WTC11 (cell line): ENCODE measurements around the gene PTPN13. TPM values are rescaled to one million over a fixed set of nuclear protein-coding genes. Genes with fewer than 3 reads are reported as not detected.

Experiments
- ATAC-seq: fragments of 200-7000 bp; cut with Tn5 transposase; 2 replicates; pipeline ENCODE4 v1.10.0; 2021; ENCODE audit warnings: mild to moderate bottlenecking, moderate library complexity
- CTCF ChIA-PET: fragments of 300-600 bp; sonication (Branson Sonifier 250); formaldehyde crosslinking; loops from one replicate; lab custom pipeline; 2021; ENCODE audit warnings: antibody characterized with exemption; lab: Charles Lee
- POLR2A ChIA-PET: fragments of 350-600 bp; sonication (Branson Sonifier 250); formaldehyde crosslinking; loops from one replicate; lab custom pipeline; 2021; ENCODE audit warnings: antibody characterized with exemption; lab: Charles Lee
- DNase-seq: peaks from one replicate; pipeline ENCODE4 v3.0.0; 2021; ENCODE audit warnings: low spot score
- H3K27ac Mint-ChIP-seq: 2 replicates; pipeline ENCODE4 v1.8.0; 2021; ENCODE audit warnings: mixed read lengths
- H3K27me3 Mint-ChIP-seq: 2 replicates; pipeline ENCODE4 v1.8.0; 2021; ENCODE audit warnings: low read depth, mild to moderate bottlenecking, moderate library complexity, mixed read lengths
- H3K36me3 Mint-ChIP-seq: 2 replicates; pipeline ENCODE4 v1.8.0; 2021; ENCODE audit warnings: mixed read lengths
- H3K4me1 Mint-ChIP-seq: 2 replicates; pipeline ENCODE4 v1.8.0; 2022; ENCODE audit warnings: mixed read lengths
- H3K4me3 Mint-ChIP-seq: 2 replicates; pipeline ENCODE4 v1.8.0; 2021; ENCODE audit warnings: mild to moderate bottlenecking, moderate library complexity, mixed read lengths
- H3K9me3 Mint-ChIP-seq: 2 replicates; pipeline ENCODE4 v1.8.0; 2021; ENCODE audit warnings: mixed read lengths
- ARID4B ChIP-seq: sonication (generic); formaldehyde crosslinking; IDR thresholded peaks from 2 replicates; pipeline ENCODE4 v1.8.0; 2023; ENCODE audit warnings: missing genetic modification reagents, mild to moderate bottlenecking, borderline replicate concordance
- CDX4 ChIP-seq: fragments of 250-450 bp; sonication (Bioruptor Pico); IDR thresholded peaks from 2 replicates; pipeline ENCODE4 v1.9.0; 2021; ENCODE audit warnings: moderate library complexity, mild to moderate bottlenecking, inconsistent platforms, borderline replicate concordance
- E2F1 ChIP-seq: sonication (generic); formaldehyde crosslinking; IDR thresholded peaks from 2 replicates; pipeline ENCODE4 v1.8.0; 2022; ENCODE audit warnings: mild to moderate bottlenecking, missing genetic modification reagents
- ESRRA ChIP-seq: sonication (generic); formaldehyde crosslinking; IDR thresholded peaks from 2 replicates; pipeline ENCODE4 v1.8.1; 2022; ENCODE audit warnings: mild to moderate bottlenecking, missing genetic modification reagents, borderline replicate concordance
- FOXK1 ChIP-seq: sonication (generic); formaldehyde crosslinking; IDR thresholded peaks from 2 replicates; pipeline ENCODE4 v1.8.0; 2022; ENCODE audit warnings: mild to moderate bottlenecking, moderate library complexity, missing genetic modification reagents
- FOXP1 ChIP-seq: sonication (generic); formaldehyde crosslinking; IDR thresholded peaks from 2 replicates; pipeline ENCODE4 v1.8.0; 2022; ENCODE audit warnings: missing genetic modification reagents, mild to moderate bottlenecking, moderate library complexity, borderline replicate concordance
- FOXP4 ChIP-seq: sonication (generic); formaldehyde crosslinking; IDR thresholded peaks from 2 replicates; pipeline ENCODE4 v1.8.0; 2022; ENCODE audit warnings: mild to moderate bottlenecking, missing genetic modification reagents
- GABPB1 ChIP-seq: sonication (generic); formaldehyde crosslinking; IDR thresholded peaks from 2 replicates; pipeline ENCODE4 v1.8.1; 2023; ENCODE audit warnings: mild to moderate bottlenecking, missing genetic modification reagents
- IRF1 ChIP-seq: sonication (generic); formaldehyde crosslinking; IDR thresholded peaks from 2 replicates; pipeline ENCODE4 v1.8.0; 2023; ENCODE audit warnings: missing genetic modification reagents
- MAX ChIP-seq: sonication (generic); formaldehyde crosslinking; IDR thresholded peaks from 2 replicates; pipeline ENCODE4 v1.8.0; 2022; ENCODE audit warnings: mild to moderate bottlenecking, missing genetic modification reagents
- NFE2L1 ChIP-seq: sonication (generic); formaldehyde crosslinking; IDR thresholded peaks from 2 replicates; pipeline ENCODE4 v1.8.1; 2023; ENCODE audit warnings: missing genetic modification reagents
- RORB ChIP-seq: fragments of 250-450 bp; sonication (Bioruptor Pico); IDR thresholded peaks from 2 replicates; pipeline ENCODE4 v1.9.0; 2021; ENCODE audit warnings: mild to moderate bottlenecking
- SMAD4 ChIP-seq: sonication (generic); formaldehyde crosslinking; IDR thresholded peaks from 2 replicates; pipeline ENCODE4 v1.8.0; 2022; ENCODE audit warnings: mild to moderate bottlenecking, missing genetic modification reagents
- SP1 ChIP-seq: sonication (generic); formaldehyde crosslinking; conservative IDR thresholded peaks from 2 replicates; pipeline ENCODE4 v1.8.1; 2022; ENCODE audit warnings: missing genetic modification reagents
- USF2 ChIP-seq: sonication (generic); formaldehyde crosslinking; IDR thresholded peaks from 2 replicates; pipeline ENCODE4 v1.8.1; 2023; ENCODE audit warnings: mild to moderate bottlenecking, missing genetic modification reagents, moderate library complexity
- ZBTB43 ChIP-seq: sonication (generic); formaldehyde crosslinking; IDR thresholded peaks from 2 replicates; pipeline ENCODE4 v1.8.1; 2023; ENCODE audit warnings: mild to moderate bottlenecking, missing genetic modification reagents
- ZNF219 ChIP-seq: sonication (generic); formaldehyde crosslinking; IDR thresholded peaks from 2 replicates; pipeline ENCODE4 v1.8.0; 2023; ENCODE audit warnings: missing genetic modification reagents, mild to moderate bottlenecking, borderline replicate concordance
- ZNF396 ChIP-seq: fragments of 250-450 bp; sonication (Bioruptor Pico); IDR thresholded peaks from 2 replicates; pipeline ENCODE4 v1.8.0; 2021; ENCODE audit warnings: mild to moderate bottlenecking, moderate library complexity, borderline replicate concordance
- ZNF416 ChIP-seq: fragments of 250-450 bp; sonication (Bioruptor Pico); IDR thresholded peaks from 2 replicates; pipeline ENCODE4 v1.9.0; 2021; ENCODE audit warnings: mild to moderate bottlenecking, inconsistent platforms
- total RNA-seq: library from RNA; stranded (reverse); gene quantifications from 3 replicates; pipeline ENCODE4 v1.2.3, GENCODE V29; 2021

Gene PTPN13
- total RNA-seq, 1 experiment from 2014 or later, result 49.7 TPM

GRCh38 chr4:86744570-86744969 lies 150.5 kb downstream of the PTPN13 start:
- ChIA-PET CTCF (interaction anchor here (0.7 kb wide), 1 partner anchor 178 kb away, joined by 3 read pairs; no protein-coding TSS in a partner anchor), POLR2A (no interaction called here)
- no peak for DNase-seq
- no peak for ATAC-seq
- Mint-ChIP-seq H3K4me3 (no peak overlapping the region), H3K4me1 (no peaks in the 10 kb centered on the region), H3K36me3 (peaks cover 33% of the 10 kb centered on the region), H3K9me3 (peaks cover 17% of the 10 kb centered on the region), H3K27ac (no peak overlapping the region)
- TF ChIP-seq IRF1 (CRISPR knock-in tag) (no peak), FOXP1 (no peak), ZNF396 (CRISPR knock-in tag) (no peak), NFE2L1 (CRISPR knock-in tag) (no peak), MAX (no peak), ZNF416 (no peak), FOXP4 (no peak), SP1 (CRISPR knock-in tag) (no peak)
- TF ChIP-seq, all 79 proteins: peak for 0
- no peaks in the 10 kb centered on the region for H3K27me3 Mint-ChIP-seq

GRCh38 chr4:86749121-86749520 lies 155.0 kb downstream of the PTPN13 start:
- Mint-ChIP-seq H3K27me3 (no peaks in the 10 kb centered on the region), H3K4me1 (no peaks in the 10 kb centered on the region), H3K9me3 (no peaks in the 10 kb centered on the region), H3K27ac (no peak overlapping the region), H3K4me3 (no peak overlapping the region), H3K36me3 (peaks cover 14% of the 10 kb centered on the region)
- DNase-seq, result no peak
- no peak for TF ChIP-seq CDX4 (CRISPR knock-in tag)
- TF ChIP-seq ARID4B (CRISPR knock-in tag), result no peak
- no peak for TF ChIP-seq ZNF219 (CRISPR knock-in tag)
- ChIA-PET CTCF (no interaction called here), POLR2A (no interaction called here)
- no peak for ATAC-seq

- Mint-ChIP-seq H3K27me3 (no peaks in the 10 kb centered on the region), H3K9me3 (no peaks in the 10 kb centered on the region), H3K36me3 (peaks cover 21% of the 10 kb centered on the region), H3K4me1 (peaks cover 6% of the 10 kb centered on the region), H3K27ac (no peak overlapping the region), H3K4me3 (no peak overlapping the region)
- ChIA-PET POLR2A (no interaction called here), CTCF (no interaction called here)
- ATAC-seq (no peak), DNase-seq (no peak)
- no peak for TF ChIP-seq GABPB1
- TF ChIP-seq FOXK1 (CRISPR knock-in tag), result no peak
- no peak for TF ChIP-seq E2F1 (CRISPR knock-in tag)
- TF ChIP-seq USF2 (CRISPR knock-in tag), result no peak
- no peak for TF ChIP-seq IRF1 (CRISPR knock-in tag)
- TF ChIP-seq CDX4 (CRISPR knock-in tag), result no peak
- no peak for TF ChIP-seq ESRRA (CRISPR knock-in tag)
- TF ChIP-seq SMAD4 (CRISPR knock-in tag), result no peak
- no peak for TF ChIP-seq ZBTB43 (CRISPR knock-in tag)
- no peak for TF ChIP-seq RORB (CRISPR knock-in tag)
Measured at GRCh38 chr4:86755388-86755787, 161.3 kb downstream of the PTPN13 start.
